HCT116 (cell line): ENCODE data around the gene ZNF335. TPM values are rescaled to one million over a fixed set of nuclear protein-coding genes. Genes with fewer than 3 reads are reported as not detected.

ENCODE experiments used
- ATAC-seq: fragments of 200-7000 bp; cut with Tn5 transposase; 2 replicates; pipeline ENCODE4 v1.9.1; 2020; ENCODE audit warnings: mild to moderate bottlenecking, moderate library complexity
- BruUV-seq: library from RNA; stranded (reverse); fragments of 400-500 nt; replicated peaks from 2 replicates; lab custom pipeline; 2021; lab: Mats Ljungman, UMichigan
- CTCF ChIA-PET: fragments of 300-600 bp; sonication (Branson Sonifier 250); formaldehyde crosslinking; loops from one replicate; lab custom pipeline; 2021; ENCODE audit warnings: antibody characterized with exemption; lab: Charles Lee
- POLR2A ChIA-PET: fragments of 300-600, 350-600 bp; sonication (Branson Sonifier 250); formaldehyde crosslinking; loops from one replicate; lab custom pipeline; 2021; ENCODE audit warnings: antibody characterized with exemption; lab: Charles Lee
- RAD21 ChIA-PET, 2 experiments: fragments of 300-600 bp; sonication (Branson Sonifier 250); formaldehyde crosslinking; loops; one replicate each; lab custom pipeline; 2023; ENCODE audit warnings: low total read pairs in 2 of 2; ENCODE audit not compliant: uncharacterized antibody in 2 of 2, unreplicated experiment in 2 of 2, low non-redundant PET in 1 of 2; lab: Charles Lee
- DNase-seq: peaks from one replicate; pipeline ENCODE4 v3.0.0-alpha.2; 2010; ENCODE audit warnings: low read depth, low spot score
- H2AFZ ChIP-seq: fragments of 200-600 bp; shearing (Covaris generic), sonication (generic); 2 replicates; pipeline ENCODE4 v1.6.1; 2017; ENCODE audit warnings: low read depth, mixed run types, mixed read lengths, antibody characterized with exemption, low read length; ENCODE audit not compliant: poor library complexity, severe bottlenecking
- H3K27ac ChIP-seq: 2 replicates; pipeline ENCODE4 v1.5.1; 2012; ENCODE audit warnings: low read depth, low read length
- H3K27me3 ChIP-seq: fragments of 200-600 bp; sonication (generic); 2 replicates; pipeline ENCODE4 v1.6.1; 2016; ENCODE audit warnings: mixed run types, low read length, mixed read lengths; ENCODE audit not compliant: insufficient read depth
- H3K36me3 ChIP-seq, 2 experiments: fragments of 200-500 bp in 1 of 2; fragments of 200-600 bp in 1 of 2; sonication (Bioruptor generic) in 1 of 2; sonication (generic) in 1 of 2; 2 replicates each; pipeline versions ENCODE4 v1.5.1 to v1.6.1; 2014 to 2016; ENCODE audit warnings: low read length in 2 of 2, inconsistent platforms in 1 of 2, mixed read lengths in 1 of 2, mixed run types in 1 of 2; ENCODE audit not compliant: insufficient read depth in 2 of 2, control insufficient read depth in 1 of 2
- H3K4me1 ChIP-seq, 2 experiments: fragments of 200-600 bp in 1 of 2; sonication (generic) in 1 of 2; 2 replicates each; pipeline versions ENCODE4 v1.5.1 to v1.6.1; 2012 to 2017; ENCODE audit warnings: low read length in 2 of 2, inconsistent platforms in 1 of 2, mild to moderate bottlenecking in 1 of 2, mixed read lengths in 1 of 2, mixed run types in 1 of 2, moderate library complexity in 1 of 2; ENCODE audit not compliant: insufficient read depth in 2 of 2, control insufficient read depth in 1 of 2
- H3K4me2 ChIP-seq: fragments of 200-600 bp; sonication (generic); 2 replicates; pipeline ENCODE4 v1.6.1; 2017; ENCODE audit warnings: mixed run types, low read length, mixed read lengths
- H3K4me3 ChIP-seq, 2 experiments: fragments of 200-600 bp in 1 of 2; sonication (generic) in 1 of 2; replicated peaks in 1 of 2; 2 replicates each; pipeline ENCODE4 v1.5.1; 2011 to 2016; ENCODE audit warnings: low read length in 2 of 2, control low read depth in 1 of 2, low read depth in 1 of 2, mild to moderate bottlenecking in 1 of 2, mixed read lengths in 1 of 2, mixed run types in 1 of 2
- H3K79me2 ChIP-seq: fragments of 200-600 bp; sonication (generic); 2 replicates; pipeline ENCODE4 v1.6.1; 2017; ENCODE audit warnings: mild to moderate bottlenecking, mixed run types, low read length, moderate library complexity, mixed read lengths; ENCODE audit not compliant: insufficient read depth
- H3K9ac ChIP-seq: fragments of 200-600 bp; sonication (generic); 2 replicates; pipeline ENCODE4 v1.6.1; 2016; ENCODE audit warnings: low read length, mixed read lengths
- H3K9me2 ChIP-seq: fragments of 200-600 bp; sonication (generic), shearing (Covaris generic); 2 replicates; pipeline ENCODE4 v1.6.1; 2017; ENCODE audit warnings: mixed run types, mild to moderate bottlenecking, moderate library complexity; ENCODE audit not compliant: insufficient read depth
- H3K9me3 ChIP-seq, 2 experiments: fragments of 200-500 bp in 1 of 2; fragments of 200-600 bp in 1 of 2; sonication (Bioruptor generic) in 1 of 2; sonication (generic) in 1 of 2; 2 replicates each; pipeline ENCODE4 v1.6.1; 2014 to 2017; ENCODE audit warnings: low read length in 2 of 2, mixed read lengths in 2 of 2, inconsistent platforms in 1 of 2, low read depth in 1 of 2, mild to moderate bottlenecking in 1 of 2, mixed run types in 1 of 2, moderate library complexity in 1 of 2; ENCODE audit not compliant: control insufficient read depth in 1 of 2, insufficient read depth in 1 of 2
- H4K20me1 ChIP-seq: fragments of 200-600 bp; sonication (generic), shearing (Covaris generic); 2 replicates; pipeline ENCODE4 v1.6.1; 2017; ENCODE audit warnings: mixed run types, mild to moderate bottlenecking, moderate library complexity; ENCODE audit not compliant: insufficient read depth
- CEBPB ChIP-seq: IDR thresholded peaks from 2 replicates; pipeline ENCODE4 v1.6.1; 2012; ENCODE audit warnings: low read depth
- CTCF ChIP-seq, 3 experiments: fragments of 200-600 bp in 1 of 3; sonication (generic) in 1 of 3; IDR thresholded peaks in 2 of 3; conservative IDR thresholded peaks in 1 of 3; 2 replicates each; pipeline ENCODE4 v1.5.1; 2012 to 2017; ENCODE audit warnings: low read depth in 2 of 3, low read length in 2 of 3, antibody characterized with exemption in 1 of 3, borderline replicate concordance in 1 of 3, control low read depth in 1 of 3, mild to moderate bottlenecking in 1 of 3, mixed read lengths in 1 of 3, mixed run types in 1 of 3, moderate library complexity in 1 of 3; ENCODE audit not compliant: insufficient read depth in 1 of 3
- EGR1 ChIP-seq: IDR thresholded peaks from 2 replicates; pipeline ENCODE4 v1.6.1; 2012; ENCODE audit warnings: low read depth
- EZH2phosphoT487 ChIP-seq: fragments of 200-600 bp; IDR thresholded peaks from 2 replicates; pipeline ENCODE4 v1.6.1; 2018; ENCODE audit warnings: antibody characterized with exemption, borderline replicate concordance
- FOSL1 ChIP-seq: IDR thresholded peaks from 2 replicates; pipeline ENCODE4 v1.6.1; 2012; ENCODE audit warnings: low read depth
- JUND ChIP-seq: IDR thresholded peaks from 2 replicates; pipeline ENCODE4 v1.6.1; 2012
- MAX ChIP-seq: IDR thresholded peaks from 2 replicates; pipeline ENCODE4 v1.6.1; 2012
- POLR2A ChIP-seq: IDR thresholded peaks from 2 replicates; pipeline ENCODE4 v1.7.0; 2011; ENCODE audit warnings: borderline replicate concordance; ENCODE audit not compliant: insufficient read depth, insufficient read length; ENCODE audit errors: extremely low read depth
- SP1 ChIP-seq: IDR thresholded peaks from 2 replicates; pipeline ENCODE4 v1.6.1; 2012; ENCODE audit warnings: low read depth
- SRF ChIP-seq: IDR thresholded peaks from 2 replicates; pipeline ENCODE4 v1.6.1; 2012; ENCODE audit warnings: low read depth
- TCF7L2 ChIP-seq: IDR thresholded peaks from 2 replicates; pipeline ENCODE4 v1.7.0; 2011; ENCODE audit warnings: borderline replicate concordance, inconsistent platforms; ENCODE audit not compliant: insufficient read depth, insufficient read length; ENCODE audit errors: extremely low read depth
- YY1 ChIP-seq: IDR thresholded peaks from 2 replicates; pipeline ENCODE4 v1.6.1; 2011; ENCODE audit warnings: low read length, low read depth, moderate library complexity, mild to moderate bottlenecking; ENCODE audit not compliant: insufficient replicate concordance; ENCODE audit errors: extremely low read depth
- ZBTB33 ChIP-seq: IDR thresholded peaks from 2 replicates; pipeline ENCODE4 v1.6.1; 2011; ENCODE audit warnings: mild to moderate bottlenecking, low read length, moderate library complexity; ENCODE audit not compliant: insufficient replicate concordance; ENCODE audit errors: extremely low read depth
- ZNF274 ChIP-seq: fragments of 200-500 bp; sonication (Bioruptor generic); IDR thresholded peaks from 2 replicates; pipeline ENCODE4 v1.6.1; 2014; ENCODE audit warnings: mild to moderate bottlenecking, low read depth, low read length, inconsistent platforms
- intact Hi-C: fragments of 100-400 bp; cut with micrococcal nuclease; formaldehyde crosslinking; loops from 2 replicates; pipeline ENCODE4 v1.10.0; 2022
- total RNA-seq: library from RNA; stranded (reverse); gene quantifications from one replicate; pipeline ENCODE4 v1.2.1, GENCODE V29; 2021; ENCODE audit not compliant: unreplicated experiment

ZNF335 gene
- total RNA-seq, 1 experiment from 2014 or later: 20.8 TPM

- intact Hi-C loops: no loop called here
- Histone ChIP-seq H3K9me2 (no peaks in the 10 kb centered on the region), H3K36me3 (no peaks in the 10 kb centered on the region), H3K9me3 (no peaks in the 10 kb centered on the region), H2AFZ (no peak overlapping the region), H3K27me3 (no peaks in the 10 kb centered on the region), H3K27ac (no peak overlapping the region), H3K4me1 (peaks cover 0 to 6% of the 10 kb centered on the region in 2 experiments; a peak in 1 of 4 replicates), H3K4me3 (no peak overlapping the region), H3K9ac (no peak overlapping the region), H3K79me2 (no peaks in the 10 kb centered on the region), H4K20me1 (no peaks in the 10 kb centered on the region), H3K4me2 (no peak overlapping the region)
- BruUV-seq: no TSS peak
- CTCF ChIA-PET: interaction anchor here (1.3 to 5.4 kb wide), 2 partner anchors 12 to 31 kb away, joined by 5 to 46 read pairs; partner anchors contain the start of gene ZNF335
- TF ChIP-seq CEBPB (no peak), YY1 (no peak), TCF7L2 (no peak)
- POLR2A ChIA-PET: no interaction called here
- RAD21 ChIA-PET: no interaction called here
- ATAC-seq (no peak), DNase-seq (no peak)
Measured at GRCh38 chr20:45983279-45983743, 11.3 kb upstream of the ZNF335 start.

- no peaks in the 10 kb centered on the region for H3K9me2 ChIP-seq
- peaks cover 0 to 6% of the 10 kb centered on the region in 2 experiments; a peak in 1 of 4 replicates for H3K4me1 ChIP-seq
- DNase-seq: no peak
- no peak overlapping the region for H3K4me3 ChIP-seq
- H4K20me1 ChIP-seq: no peaks in the 10 kb centered on the region
- H3K36me3 ChIP-seq: no peaks in the 10 kb centered on the region
- intact Hi-C loops: no loop called here
- no peak overlapping the region for H3K4me2 ChIP-seq
- POLR2A ChIA-PET: no interaction called here
- no peak overlapping the region for H2AFZ ChIP-seq
- H3K27ac ChIP-seq: no peak overlapping the region
- no peak for TF ChIP-seq SRF
- TF ChIP-seq TCF7L2: no peak
- TF ChIP-seq CTCF (IDR thresholded peaks at IDR 0.05 in 2 of 3, conservative IDR thresholded peaks at IDR 0.05 in 1 of 3; ENCODE audit: borderline replicate concordance in 1 of 3, insufficient read depth in 1 of 3, low read depth in 2 of 3, low read length in 2 of 3): no peak
- TF ChIP-seq MAX: no peak
- TF ChIP-seq EZH2phosphoT487: no peak
- TF ChIP-seq ZBTB33: no peak
- TF ChIP-seq YY1: no peak
- TF ChIP-seq POLR2A: no peak
- TF ChIP-seq SP1: no peak
- no peak for TF ChIP-seq JUND
- no peak for TF ChIP-seq FOSL1
- TF ChIP-seq EGR1: no peak
- TF ChIP-seq ZNF274: no peak
- TF ChIP-seq, all 23 proteins: peak for 0
- Histone ChIP-seq H3K9me3 (no peaks in the 10 kb centered on the region), H3K79me2 (no peaks in the 10 kb centered on the region), H3K27me3 (no peaks in the 10 kb centered on the region), H3K9ac (no peak overlapping the region)
- ChIA-PET CTCF (no interaction called here), RAD21 (no interaction called here)
- ATAC-seq: no peak
- BruUV-seq: no TSS peak
Measured at GRCh38 chr20:45981261-45981660, 9.3 kb upstream of the ZNF335 start.
